Endothelial cell of umbilical vein (primary cell): ENCODE results near the gene KCNMB2. TPM values are rescaled to one million over a fixed set of nuclear protein-coding genes. Genes with fewer than 3 reads are reported as not detected.

Source experiments
- BruUV-seq: library from RNA; stranded (reverse); fragments of 400-500 nt; replicated peaks from 2 replicates; lab custom pipeline; 2021; lab: Mats Ljungman, UMichigan
- CTCF ChIA-PET: fragments of 300-600, 350-600 bp; sonication (Branson Sonifier 250); formaldehyde crosslinking; loops from one replicate; lab custom pipeline; 2021; ENCODE audit warnings: antibody characterized with exemption, inconsistent platforms; lab: Charles Lee
- POLR2A ChIA-PET: fragments of 300-600, 350-600 bp; sonication (Branson Sonifier 250); formaldehyde crosslinking; loops from one replicate; lab custom pipeline; 2021; ENCODE audit warnings: antibody characterized with exemption, inconsistent platforms; lab: Charles Lee
- DNase-seq: peaks from one replicate; pipeline ENCODE4 v3.0.0-alpha.2; 2011; ENCODE audit warnings: low read depth, low spot score
- FAIRE-seq: peaks from 2 replicates; lab custom pipeline; 2011; peaks lifted over from hg19 to GRCh38; lab: Jason Lieb, UNC
- H2AFZ ChIP-seq: 2 replicates; pipeline ENCODE4 v1.6.0; 2012; ENCODE audit warnings: low read depth, low read length, control low read depth, inconsistent platforms
- H3K27ac ChIP-seq: 2 replicates; pipeline ENCODE4 v1.5.1; 2011; ENCODE audit warnings: low read depth, mild to moderate bottlenecking, control low read depth, low read length, moderate library complexity; ENCODE audit not compliant: insufficient read depth
- H3K27me3 ChIP-seq, 2 experiments: 2 replicates each; pipeline versions ENCODE4 v1.6.0 to v1.6.1; 2011; ENCODE audit warnings: low read length in 2 of 2, mixed read lengths in 1 of 2; ENCODE audit not compliant: control insufficient read depth in 2 of 2, insufficient read depth in 2 of 2
- H3K36me3 ChIP-seq, 2 experiments: 2 replicates in 1 of 2; 3 replicates in 1 of 2; pipeline ENCODE4 v1.5.1; 2011; ENCODE audit warnings: low read length in 2 of 2, mild to moderate bottlenecking in 1 of 2, moderate library complexity in 1 of 2; ENCODE audit not compliant: control insufficient read depth in 2 of 2, insufficient read depth in 2 of 2; ENCODE audit errors: extremely low read depth in 1 of 2
- H3K4me1 ChIP-seq: 3 replicates; pipeline ENCODE4 v1.5.1; 2011; ENCODE audit warnings: mild to moderate bottlenecking, low read length; ENCODE audit not compliant: control insufficient read depth, insufficient read depth; ENCODE audit errors: extremely low read depth
- H3K4me2 ChIP-seq: 2 replicates; pipeline ENCODE4 v1.6.1; 2011; ENCODE audit warnings: low read length, control low read depth, mixed read lengths; ENCODE audit not compliant: insufficient read depth
- H3K4me3 ChIP-seq, 3 experiments: fragments of 200-600 bp in 1 of 3; sonication (generic), shearing (Covaris generic) in 1 of 3; replicated peaks in 1 of 3; 2 replicates each; pipeline ENCODE4 v1.5.1; 2011 to 2016; ENCODE audit warnings: control low read depth in 3 of 3, low read length in 3 of 3, mild to moderate bottlenecking in 2 of 3, inconsistent platforms in 1 of 3, low read depth in 1 of 3, moderate library complexity in 1 of 3; ENCODE audit not compliant: insufficient read depth in 1 of 3
- H3K79me2 ChIP-seq: 2 replicates; pipeline ENCODE4 v1.6.0; 2012; ENCODE audit warnings: low read length, inconsistent platforms; ENCODE audit not compliant: control insufficient read depth, insufficient read depth
- H3K9ac ChIP-seq: replicated peaks from 2 replicates; pipeline ENCODE3; 2011; ENCODE audit warnings: low read length, control low read depth; ENCODE audit not compliant: insufficient read depth; ENCODE audit errors: extremely low read depth
- H3K9me1 ChIP-seq: replicated peaks from 3 replicates; pipeline ENCODE4 v1.6.0; 2011; ENCODE audit warnings: mild to moderate bottlenecking, low read length; ENCODE audit not compliant: control insufficient read depth, insufficient read depth; ENCODE audit errors: extremely low read depth
- H3K9me3 ChIP-seq: replicated peaks from 2 replicates; pipeline ENCODE4 v1.5.1; 2012; ENCODE audit warnings: low read length, inconsistent platforms; ENCODE audit not compliant: control insufficient read depth, insufficient read depth
- H4K20me1 ChIP-seq: replicated peaks from 2 replicates; pipeline ENCODE3; 2011; ENCODE audit warnings: mild to moderate bottlenecking, low read length; ENCODE audit not compliant: control insufficient read depth, insufficient read depth; ENCODE audit errors: extremely low read depth
- CTCF ChIP-seq, 2 donors: IDR thresholded peaks; 1 replicate in 1 of 2; 2 replicates in 1 of 2; pipeline ENCODE4 v1.5.1; 2011; ENCODE audit warnings: low read length in 2 of 2, mild to moderate bottlenecking in 2 of 2, moderate library complexity in 2 of 2, control low read depth in 1 of 2, inconsistent platforms in 1 of 2, low read depth in 1 of 2; ENCODE audit not compliant: insufficient read depth in 1 of 2; ENCODE audit errors: extremely low read depth in 1 of 2
- FOS ChIP-seq: IDR thresholded peaks from 2 replicates; pipeline ENCODE4 v1.6.1; 2011; ENCODE audit warnings: mild to moderate bottlenecking, low read length, moderate library complexity, borderline replicate concordance; ENCODE audit not compliant: insufficient read depth
- GATA2 ChIP-seq: IDR thresholded peaks from 2 replicates; pipeline ENCODE4 v1.7.0; 2011; ENCODE audit warnings: low read depth, mild to moderate bottlenecking, moderate library complexity, mixed read lengths, low read length; ENCODE audit not compliant: insufficient read length, insufficient read depth
- MAX ChIP-seq: IDR thresholded peaks from 2 replicates; pipeline ENCODE4 v1.6.1; 2011; ENCODE audit not compliant: insufficient read depth, insufficient read length
- dilution Hi-C: fragments of 300-500 bp; cut with MboI; formaldehyde crosslinking; loops from one replicate; pipeline ENCODE4 v1.15.0; 2019; ENCODE audit warnings: low sequenced_read_pairs; ENCODE audit not compliant: extremely low pct_ligation_motif_present
- intact Hi-C: fragments of 100-400 bp; cut with micrococcal nuclease; formaldehyde crosslinking; loops from one replicate; pipeline ENCODE4 v1.10.0; 2022
- polyA plus RNA-seq, 4 experiments: library from polyadenylated mRNA; depleted of rRNA in 3 of 4; stranded (reverse) in 3 of 4; unstranded in 1 of 4; fragments of >200 nt; gene quantifications; 2 replicates each; pipeline versions ENCODE4 v1.2.1 to v1.2.3, GENCODE V29; 2011 to 2012; ENCODE audit warnings: missing spikeins in 1 of 4
- total RNA-seq: library from RNA; stranded (reverse); gene quantifications from 2 replicates; pipeline ENCODE4 v1.2.3, GENCODE V29; 2021

Gene KCNMB2
- total and polyA plus RNA-seq, 2 donors (not counting 3 experiments of a cell fraction or from before 2014, with no cell fraction given): not detected

DNA sequence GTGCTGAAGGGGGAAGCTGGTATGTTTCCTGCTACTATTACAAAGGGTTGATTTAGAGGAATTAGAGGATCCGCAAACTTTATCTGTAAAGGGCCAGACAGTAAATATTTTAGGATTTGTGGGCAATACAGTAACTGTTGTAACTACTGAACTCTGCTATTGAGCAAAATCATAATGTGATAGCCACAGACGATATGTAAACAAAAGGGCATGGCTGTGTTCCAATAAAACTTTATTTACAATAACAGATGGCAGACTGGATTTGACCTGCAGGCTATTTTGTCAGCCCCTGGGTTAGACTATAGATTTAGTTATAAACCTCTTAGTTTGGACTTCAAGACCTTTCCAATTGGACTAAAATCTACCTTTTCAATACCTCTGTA, 27.8 kb upstream of the KCNMB2 start:
- ChIA-PET CTCF (no interaction called here), POLR2A (no interaction called here)
- intact Hi-C loops: no loop called here

More for the DNA sequence above, 27.8 kb upstream of the KCNMB2 start:
- Histone ChIP-seq H3K9ac (no peak overlapping the region), H3K27ac (no peak overlapping the region), H3K4me2 (no peak overlapping the region), H3K27me3 (no peaks in the 10 kb centered on the region), H3K9me1 (no peaks in the 10 kb centered on the region), H3K4me1 (peaks cover 13% of the 10 kb centered on the region), H2AFZ (no peak overlapping the region), H3K4me3 (no peak overlapping the region), H3K9me3 (no peaks in the 10 kb centered on the region), H3K36me3 (no peaks in the 10 kb centered on the region), H3K79me2 (no peaks in the 10 kb centered on the region), H4K20me1 (no peaks in the 10 kb centered on the region)
- TF ChIP-seq GATA2 (no peak), MAX (no peak), FOS (no peak), CTCF (IDR thresholded peaks at IDR 0.05; ENCODE audit: extremely low read depth in 1 of 2, insufficient read depth in 1 of 2, low read depth in 1 of 2, low read length in 2 of 2) (no peak)
- no peak for FAIRE-seq
- DNase-seq: no peak
- dilution Hi-C loops: no loop called here
- BruUV-seq: no TSS peak
